ENCODE data around the gene GIT2.

GRCh38 chr12:109914461-109914860 lies 81.7 kb downstream of the GIT2 start:
- TF ChIP-seq CTCF (IDR thresholded peaks at IDR 0.05; ENCODE audit: low read length): no peak
- no peak for TF ChIP-seq EZH2 (optimal IDR thresholded peaks at IDR 0.05; ENCODE audit: low read depth, low read length)

Measured in MM.1S (cell line).